Small intestine (tissue), 4 donors: ENCODE data around the gene EIF2S2. TPM values are rescaled to one million over a fixed set of nuclear protein-coding genes. Genes with fewer than 3 reads are reported as not detected.

Source experiments
- polyA plus RNA-seq, 4 donors: library from polyadenylated mRNA; stranded (reverse) in 3 of 4; unstranded in 1 of 4; fragments of 200-250 nt in 3 of 4; fragments of 120-200 nt in 1 of 4; gene quantifications; one replicate each; pipeline versions ENCODE4 v1.2.1 to v1.2.3, GENCODE V29; 2013
- donor health status: healthy with polysubstance abuse.
- donor health status: Bipolar disorder and iron deficiency.
- donor health status: healthy.

The EIF2S2 gene
- polyA plus RNA-seq, 4 donors: 41.4 to 93.5 (median 55.3) TPM

Other genes starting within 250 kb of the EIF2S2 start
- gene RALY, start 118.3 kb downstream of the EIF2S2 start, polyA plus RNA-seq: 100 to 1,000 TPM; 108 to 166 (median 145) TPM
- 1 to 10 TPM in 1 of 4 donors, under 1 TPM in 2, not detected in 1; 0.09 to 3.8 (median 0.30) TPM for gene ASIP, start 129.2 kb upstream of the EIF2S2 start, polyA plus RNA-seq
- gene AHCY, start 191.1 kb upstream of the EIF2S2 start, polyA plus RNA-seq: 100 to 1,000 TPM in 2 of 4 donors, 10 to 100 TPM in 2; 81.0 to 189 (median 128) TPM